BJ (cell line): ENCODE results near the gene ROGDI. TPM values are rescaled to one million over a fixed set of nuclear protein-coding genes. Genes with fewer than 3 reads are reported as not detected.

Experiments
- CTCF ChIA-PET: fragments of 350-600 bp; formaldehyde crosslinking; extraction: SDS; loops from one replicate; lab custom pipeline; 2021; ENCODE audit warnings: antibody characterized with exemption, inconsistent platforms; lab: Yijun Ruan, JAX
- POLR2A ChIA-PET: fragments of 300-600 bp; sonication (Branson Sonifier 250); formaldehyde crosslinking; extraction: SDS; loops from one replicate; lab custom pipeline; 2021; ENCODE audit warnings: antibody characterized with exemption; lab: Charles Lee
- DNase-seq: peaks from one replicate; pipeline ENCODE4 v3.0.0-alpha.2; 2011; ENCODE audit warnings: low read depth
- H3K27me3 ChIP-seq: 2 replicates; pipeline ENCODE4 v1.6.0; 2011; ENCODE audit warnings: low read length; ENCODE audit not compliant: control insufficient read depth, insufficient read depth
- H3K36me3 ChIP-seq: 2 replicates; pipeline ENCODE4 v1.5.1; 2011; ENCODE audit warnings: low read length; ENCODE audit not compliant: control insufficient read depth, insufficient read depth
- H3K4me3 ChIP-seq: 2 replicates; pipeline ENCODE4 v1.5.1; 2011; ENCODE audit warnings: low read depth, mild to moderate bottlenecking, control low read depth, low read length
- CTCF ChIP-seq: IDR thresholded peaks from 2 replicates; pipeline ENCODE4 v1.5.1; 2011; ENCODE audit warnings: low read depth, mild to moderate bottlenecking, control low read depth, inconsistent platforms, low read length, moderate library complexity; ENCODE audit not compliant: insufficient read depth
- polyA plus RNA-seq: library from polyadenylated mRNA; depleted of rRNA; stranded (reverse); fragments of >200 nt; gene quantifications from 2 replicates; pipeline ENCODE4 v1.2.3, GENCODE V29; 2011

The ROGDI gene
- polyA plus RNA-seq, 1 experiment, result 31.9 TPM

GRCh38 chr16:4752351-4753100 is 49.9 kb downstream of the ROGDI start:
- Histone ChIP-seq H3K4me3 (no peak overlapping the region), H3K27me3 (no peaks in the 10 kb centered on the region), H3K36me3 (peaks cover 27% of the 10 kb centered on the region)
- TF ChIP-seq CTCF, result no peak
- DNase-seq, result no peak
- CTCF ChIA-PET, result no interaction called here
- POLR2A ChIA-PET, result no interaction called here

GRCh38 chr16:4750896-4751295 is 51.5 kb downstream of the ROGDI start:
- Histone ChIP-seq H3K27me3 (no peaks in the 10 kb centered on the region), H3K36me3 (peaks cover 25% of the 10 kb centered on the region), H3K4me3 (no peak overlapping the region)
- DNase-seq, result no peak
- no peak for TF ChIP-seq CTCF
- ChIA-PET CTCF (no interaction called here), POLR2A (no interaction called here)

DNA sequence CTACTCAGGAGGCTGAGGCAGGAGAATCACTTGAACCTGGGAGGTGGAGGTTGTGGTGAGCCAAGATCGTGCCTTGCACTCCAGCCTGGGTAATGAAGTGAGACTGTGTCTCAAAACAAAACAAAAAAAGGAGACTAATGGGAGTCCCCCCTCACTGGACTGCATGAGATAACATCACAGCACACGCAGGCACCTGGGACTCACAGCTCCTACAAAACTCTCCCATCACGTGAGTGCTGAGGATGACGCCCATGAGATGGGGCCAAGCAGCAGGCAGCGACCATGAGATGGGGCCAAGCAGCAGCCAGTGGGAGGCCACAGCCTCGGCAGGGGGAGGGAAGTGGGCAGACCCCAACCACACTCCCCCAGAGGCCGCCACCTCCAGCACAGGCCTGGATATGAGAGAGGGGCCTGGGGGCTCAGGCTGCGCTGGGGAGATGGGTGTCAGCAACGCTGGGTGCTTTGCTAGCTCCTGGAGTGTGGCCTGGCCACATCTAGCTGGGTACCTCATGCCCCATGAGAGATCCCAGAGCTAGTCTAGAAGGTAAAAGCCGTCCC is 52.7 kb downstream of the ROGDI start:
- POLR2A ChIA-PET, result no interaction called here
- CTCF ChIA-PET, result no interaction called here
- Histone ChIP-seq H3K36me3 (peaks cover 21% of the 10 kb centered on the region), H3K4me3 (no peak overlapping the region), H3K27me3 (no peaks in the 10 kb centered on the region)
- DNase-seq, result no peak
- no peak for TF ChIP-seq CTCF

GRCh38 chr16:4748682-4749411 is 53.6 kb downstream of the ROGDI start:
- TF ChIP-seq CTCF, result no peak
- POLR2A ChIA-PET, result no interaction called here
- no peak for DNase-seq
- Histone ChIP-seq H3K27me3 (no peaks in the 10 kb centered on the region), H3K36me3 (peaks cover 21% of the 10 kb centered on the region), H3K4me3 (no peak overlapping the region)
- CTCF ChIA-PET, result no interaction called here
